ENCODE data around the gene ELMO1. TPM values are rescaled to one million over a fixed set of nuclear protein-coding genes. Genes with fewer than 3 reads are reported as not detected.

The ELMO1 gene
- total RNA-seq, 1 donor from 2014 or later: 30.3 TPM

GRCh38 chr7:37282093-37282444, 166.6 kb downstream of the ELMO1 start:
- no peak for DNase-seq (ENCODE audit: low read depth in 2 of 2)

DNA sequence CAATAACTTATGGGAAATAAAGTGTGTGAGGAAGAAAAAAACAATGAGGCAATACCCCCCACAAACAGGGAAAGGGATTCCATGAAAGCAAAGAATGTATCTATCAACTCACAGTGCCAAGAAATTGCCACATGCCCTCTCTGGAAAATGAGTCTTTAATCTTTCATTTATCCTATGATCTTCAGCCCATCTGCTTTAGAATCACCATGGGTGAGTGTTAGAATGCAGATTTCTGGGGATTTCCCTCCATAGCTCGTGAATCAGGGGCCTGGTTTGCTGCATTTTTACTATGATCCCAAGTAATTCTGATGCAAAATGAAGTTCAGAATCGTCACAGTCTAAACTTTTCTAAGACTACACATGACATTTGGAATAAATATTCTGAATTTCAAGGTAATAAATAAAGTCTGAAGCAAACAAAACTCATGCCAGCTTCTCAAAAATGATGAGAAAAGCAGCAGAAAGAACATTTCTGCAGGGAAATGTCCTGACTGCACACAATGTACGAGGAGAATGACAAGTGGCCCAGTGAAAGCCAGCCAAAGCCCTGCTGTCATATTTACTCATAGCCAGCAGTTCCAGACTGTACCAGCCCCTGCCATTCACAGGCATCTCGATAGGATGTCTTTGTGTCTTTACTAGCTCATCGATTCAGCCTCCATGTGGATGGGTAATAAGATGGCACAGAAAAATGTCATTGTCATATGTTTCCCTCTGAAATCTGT, 167.1 kb downstream of the ELMO1 start:
- DNase-seq (ENCODE audit: low read depth in 2 of 2): no peak

DNA sequence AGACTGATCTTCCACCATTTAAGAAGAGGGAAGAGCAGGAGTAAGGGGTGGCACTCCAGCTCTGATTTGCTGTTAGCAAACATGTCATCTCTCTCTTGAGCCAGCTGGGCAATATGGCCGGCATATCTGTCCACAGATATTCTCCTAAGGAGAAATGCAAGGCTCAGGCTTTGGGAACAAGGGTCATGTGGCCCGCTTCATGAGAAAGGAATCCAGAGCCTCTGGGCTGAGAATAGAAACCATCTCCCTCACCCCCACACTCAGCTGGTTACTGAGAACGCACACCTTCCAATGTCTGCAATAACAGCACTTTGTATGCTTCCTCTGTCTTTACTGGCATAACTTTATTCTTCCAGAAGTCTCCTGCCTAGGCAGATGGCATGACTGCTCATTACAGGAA, 171.2 kb downstream of the ELMO1 start:
- no peak for DNase-seq (ENCODE audit: low read depth in 2 of 2)

DNA sequence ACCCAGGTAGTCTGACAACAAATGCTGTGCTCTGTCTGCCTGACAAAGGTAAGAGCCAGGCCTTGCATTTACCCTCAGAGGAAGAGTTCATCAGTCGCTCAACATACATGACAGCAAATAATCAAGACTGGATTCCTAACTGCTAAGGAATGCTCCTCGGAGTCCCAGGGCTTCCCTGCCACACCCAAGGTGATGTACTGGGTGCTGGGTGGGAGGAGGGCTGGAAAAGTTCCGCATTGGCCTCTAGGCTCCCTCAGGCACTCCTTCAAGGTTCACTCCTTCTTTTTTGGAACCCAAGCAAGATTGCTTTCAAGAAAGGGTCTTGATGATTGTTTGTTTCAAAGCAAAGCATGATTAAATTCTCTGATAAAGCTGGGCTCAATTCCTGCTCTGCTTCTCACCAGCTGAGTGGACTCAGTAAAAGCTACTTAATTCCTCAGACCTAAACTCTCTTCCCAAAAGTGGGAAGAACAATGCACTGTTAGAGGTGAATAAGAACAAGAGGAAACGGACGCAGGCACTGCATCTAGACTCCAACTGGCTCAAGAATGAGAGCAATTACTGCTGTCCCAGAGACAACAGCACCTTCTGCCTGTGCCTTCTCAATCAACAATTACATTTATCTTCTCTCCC, 173.5 kb downstream of the ELMO1 start:
- no peak for DNase-seq (ENCODE audit: low read depth in 2 of 2)

- DNase-seq (ENCODE audit: low read depth in 2 of 2): no peak
Measured at GRCh38 chr7:37273891-37274290, 174.8 kb downstream of the ELMO1 start.

DNA sequence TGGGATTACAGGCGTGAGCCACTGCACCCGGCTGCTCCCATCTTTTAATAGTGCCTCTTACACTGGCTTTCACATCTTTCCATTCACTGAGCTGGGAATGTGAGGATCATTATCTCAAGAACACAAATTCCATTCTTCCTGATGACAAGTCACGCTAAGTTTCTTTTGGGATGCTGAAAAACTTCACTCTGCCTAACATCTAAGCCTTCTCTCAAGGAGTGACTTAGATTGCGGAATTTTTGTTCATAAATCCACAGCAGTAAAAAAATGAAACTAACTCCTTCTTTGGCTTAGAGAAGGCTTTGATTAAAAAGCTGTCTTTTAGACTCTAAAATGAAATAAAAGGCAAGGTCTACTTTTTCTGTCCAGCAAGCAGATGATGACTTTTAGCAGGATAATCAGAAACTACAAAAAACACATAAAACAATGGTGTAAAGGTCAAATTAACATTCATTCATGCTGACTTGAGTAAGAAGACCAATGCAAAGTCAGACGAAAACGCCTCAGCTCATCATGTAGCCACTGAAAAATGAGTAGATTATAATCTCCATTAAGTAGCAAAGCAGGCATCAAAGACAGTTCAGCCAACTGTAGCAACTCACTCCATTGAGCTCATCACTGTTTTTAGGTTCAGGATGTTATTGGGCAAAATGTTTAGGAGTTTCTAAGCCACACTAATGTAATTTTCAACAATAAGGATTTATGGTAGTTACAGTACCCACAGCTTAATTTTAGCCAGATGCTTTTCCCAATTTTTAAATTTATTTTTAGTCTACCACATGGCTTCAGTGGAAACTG, 178.8 kb downstream of the ELMO1 start:
- no peak for DNase-seq (ENCODE audit: low read depth in 2 of 2)

DNA sequence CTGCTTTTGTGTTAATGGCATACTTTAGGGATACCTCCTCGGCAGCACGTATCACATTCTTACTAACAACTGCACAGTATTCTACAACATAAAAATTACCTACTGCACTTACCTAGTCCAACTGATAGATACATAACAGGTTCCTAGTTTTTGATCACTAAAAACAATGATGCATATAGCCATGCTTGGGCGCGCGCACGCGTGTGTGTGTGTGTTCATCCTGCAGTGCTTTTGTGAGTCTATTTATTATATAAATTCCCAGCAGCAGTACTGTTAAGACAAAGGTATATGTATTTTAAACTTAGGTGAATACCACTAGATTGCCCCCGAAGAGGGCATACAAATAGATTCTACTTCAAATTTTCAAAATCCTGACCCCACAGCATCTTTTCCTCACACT, 181.4 kb downstream of the ELMO1 start:
- no peak for DNase-seq (ENCODE audit: low read depth in 2 of 2)

GRCh38 chr7:37265876-37266275, 182.8 kb downstream of the ELMO1 start:
- DNase-seq (ENCODE audit: low read depth in 2 of 2): no peak

DNA sequence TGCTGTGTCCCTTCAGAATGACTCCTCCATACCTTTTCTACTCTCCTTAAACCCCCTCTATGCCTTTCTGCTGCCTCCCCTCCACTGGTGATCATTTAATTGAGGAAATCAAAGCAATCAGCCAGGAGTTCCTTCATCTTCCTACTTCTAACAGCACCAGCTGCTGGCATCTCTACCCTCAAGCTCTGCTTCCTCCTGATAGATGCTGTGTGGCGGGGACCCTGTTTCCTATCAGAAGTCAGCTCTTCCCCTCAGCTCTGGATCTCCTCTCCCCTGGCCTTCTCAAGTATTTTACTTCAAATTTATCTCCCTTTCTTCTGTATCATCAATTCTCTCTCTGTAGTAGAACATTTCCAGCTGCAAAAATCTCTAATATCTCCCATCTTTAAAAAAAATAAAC, 183.7 kb downstream of the ELMO1 start:
- no peak for DNase-seq (ENCODE audit: low read depth in 2 of 2)

GRCh38 chr7:37262181-37262580, 186.5 kb downstream of the ELMO1 start:
- no peak for DNase-seq (ENCODE audit: low read depth in 2 of 2)

- DNase-seq (ENCODE audit: low read depth in 2 of 2): no peak
Measured at GRCh38 chr7:37259319-37259821, 189.3 kb downstream of the ELMO1 start.

GRCh38 chr7:37256631-37257030, 192.0 kb downstream of the ELMO1 start:
- no peak for DNase-seq (ENCODE audit: low read depth in 2 of 2)

- no peak for DNase-seq (ENCODE audit: low read depth in 2 of 2)
Measured at GRCh38 chr7:37255327-37255944, 193.2 kb downstream of the ELMO1 start.

DNA sequence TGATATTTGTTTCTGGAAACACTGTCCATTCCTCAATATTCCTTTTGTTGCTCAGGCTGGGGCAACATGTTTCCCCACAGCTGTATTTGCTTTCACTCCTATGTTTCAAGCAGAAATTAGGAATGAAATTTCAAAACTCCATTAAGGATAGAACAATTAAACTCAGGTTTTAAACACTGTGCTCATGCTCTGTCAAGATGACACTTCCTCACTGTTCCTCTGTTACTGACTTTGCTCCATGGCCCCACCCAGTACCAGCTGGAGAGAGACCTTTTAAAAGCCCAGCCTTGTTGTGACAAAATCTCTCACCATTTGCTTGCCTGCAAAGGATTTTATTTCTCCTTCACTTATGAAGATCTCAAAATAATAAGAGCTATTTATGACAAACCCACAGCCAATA, 197.4 kb downstream of the ELMO1 start:
- peak; percentile 15 to 29 for DNase-seq (ENCODE audit: low read depth in 2 of 2)

DNA sequence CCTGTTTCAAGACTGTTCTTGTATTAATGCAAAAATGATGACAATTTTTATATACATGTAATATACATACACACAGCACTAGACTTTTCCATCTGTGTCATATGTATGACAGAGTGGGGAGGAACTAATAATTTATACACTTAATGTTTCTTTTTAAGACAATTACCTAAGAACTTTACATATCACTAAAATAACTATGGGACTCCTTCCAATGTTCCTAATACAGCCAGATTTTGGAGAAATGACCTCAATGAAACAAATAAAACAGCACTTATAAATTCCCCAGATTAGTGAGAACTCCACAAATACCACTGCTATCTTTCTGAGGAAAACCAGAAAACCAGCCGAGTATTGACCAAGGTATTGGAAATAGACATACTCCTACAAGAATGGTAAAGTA, 199.4 kb downstream of the ELMO1 start:
- no peak for DNase-seq (ENCODE audit: low read depth in 2 of 2)

- DNase-seq (ENCODE audit: low read depth in 2 of 2): no peak
Measured at GRCh38 chr7:37248396-37248861, 200.2 kb downstream of the ELMO1 start.

GRCh38 chr7:37247861-37248260, 200.8 kb downstream of the ELMO1 start:
- DNase-seq (ENCODE audit: low read depth in 2 of 2): peak in 1 of 2 donors; percentile 24

- no peak for DNase-seq (ENCODE audit: low read depth in 2 of 2)
Measured at GRCh38 chr7:37245590-37245989, 203.1 kb downstream of the ELMO1 start.

GRCh38 chr7:37236906-37237305, 211.8 kb downstream of the ELMO1 start:
- DNase-seq (ENCODE audit: low read depth in 2 of 2): no peak

GRCh38 chr7:37235813-37236212, 212.9 kb downstream of the ELMO1 start:
- DNase-seq (ENCODE audit: low read depth in 2 of 2): no peak

GRCh38 chr7:37234928-37235327, 213.7 kb downstream of the ELMO1 start:
- DNase-seq (ENCODE audit: low read depth in 2 of 2): peak; percentile 36 to 62

GRCh38 chr7:37234334-37234733, 214.3 kb downstream of the ELMO1 start:
- DNase-seq (ENCODE audit: low read depth in 2 of 2): no peak
